Stimulated activated CD4-positive, alpha-beta T cell treated with anti-CD3 and anti-CD28 coated beads, Interleukin-1b, Interleukin-23, amount 100 ng/mL, for 1 hour (primary cell): ENCODE results near the gene TMEM175.
"Not testable (repeated sequence)": the region's sequence is repeated elsewhere in the genome, so short reads cannot be mapped to it uniquely, and the experiment has no call there.

Experiments
- DNase-seq, 2 donors: peaks; one replicate each; pipeline ENCODE4 v3.0.0-alpha.2; 2020; ENCODE audit warnings: low read depth in 2 of 2

The TMEM175 gene

GRCh38 chr4:970854-971520 is 38.7 kb downstream of the TMEM175 start:
- no peak for DNase-seq

DNA sequence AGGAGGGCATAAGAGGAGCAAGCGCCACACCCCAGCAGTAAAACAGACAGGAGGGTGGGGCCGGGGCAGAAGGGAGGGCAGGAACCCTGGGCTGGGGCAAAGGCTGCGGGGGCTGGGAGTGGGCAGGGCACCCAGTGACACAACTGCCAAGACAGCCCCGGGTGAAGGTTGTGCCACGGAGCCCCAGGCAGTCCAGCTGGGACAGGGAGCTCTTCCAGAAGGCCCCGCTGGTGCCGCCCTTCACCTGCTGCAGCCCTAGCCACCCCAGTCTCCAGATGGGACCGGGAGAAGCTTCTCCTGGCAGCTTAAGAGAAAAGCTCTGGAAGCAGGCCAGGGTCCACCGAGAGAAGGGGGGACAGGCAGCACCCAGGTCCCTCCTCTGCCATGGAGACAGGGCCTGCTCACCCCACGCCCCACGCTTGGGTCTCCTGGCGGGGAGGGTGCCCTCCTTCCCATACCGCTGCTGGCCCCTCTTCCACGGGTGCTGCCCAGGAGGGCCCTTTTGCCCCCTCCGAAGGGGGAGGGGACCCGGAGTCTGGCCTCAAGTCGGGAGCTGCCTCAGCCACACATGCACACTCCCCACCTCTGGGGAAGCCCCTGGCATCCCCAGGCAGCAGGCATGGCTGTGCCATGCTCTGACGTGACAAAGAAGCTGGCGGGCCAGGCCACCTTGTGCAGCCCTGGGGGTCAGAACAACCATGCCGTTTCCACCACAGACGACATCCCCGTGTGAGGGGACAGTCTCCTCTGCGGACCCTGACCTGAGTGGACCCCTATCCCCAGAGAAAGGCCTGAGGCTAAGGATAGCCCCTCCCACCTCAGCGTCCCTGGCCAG is 39.6 kb downstream of the TMEM175 start:
- no peak for DNase-seq

GRCh38 chr4:972651-973424 is 40.6 kb downstream of the TMEM175 start:
- DNase-seq, result peak; percentile 20 to 37

GRCh38 chr4:973431-974397 is 41.5 kb downstream of the TMEM175 start, which contains the start of gene DGKQ:
Gene DGKQ, minus strand, starts transcription at chr4:973569. Its CDS starts 87 bp downstream, at chr4:973482.
- peak; percentile 82 to 85 for DNase-seq

DNA sequence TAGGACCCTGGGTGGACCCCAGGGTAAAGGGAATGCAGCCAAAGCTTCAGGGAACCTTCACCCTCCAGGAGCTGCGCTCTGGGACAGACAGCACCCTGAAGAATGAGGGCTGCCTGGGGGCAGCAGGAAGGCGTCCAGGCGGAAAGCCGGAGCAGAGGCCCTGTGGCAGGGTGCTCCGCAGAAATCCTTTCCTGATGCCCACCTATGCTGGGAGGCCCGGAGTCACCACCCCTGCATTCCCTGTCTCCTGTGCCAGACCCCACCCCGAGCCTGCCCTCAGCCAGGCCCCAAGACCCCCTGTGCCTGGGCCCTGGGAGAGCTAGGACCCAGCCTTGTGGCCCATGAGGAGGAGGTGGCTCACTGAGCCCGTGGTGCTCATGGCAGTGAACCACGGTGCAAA is 42.4 kb downstream of the TMEM175 start:
- DNase-seq, result no peak

GRCh38 chr4:976016-976415 is 43.8 kb downstream of the TMEM175 start:
- DNase-seq, result not testable (repeated sequence)

- DNase-seq, result no peak
These were observed 46.9 kb downstream of the TMEM175 start for GRCh38 chr4:978957-979701.

DNA sequence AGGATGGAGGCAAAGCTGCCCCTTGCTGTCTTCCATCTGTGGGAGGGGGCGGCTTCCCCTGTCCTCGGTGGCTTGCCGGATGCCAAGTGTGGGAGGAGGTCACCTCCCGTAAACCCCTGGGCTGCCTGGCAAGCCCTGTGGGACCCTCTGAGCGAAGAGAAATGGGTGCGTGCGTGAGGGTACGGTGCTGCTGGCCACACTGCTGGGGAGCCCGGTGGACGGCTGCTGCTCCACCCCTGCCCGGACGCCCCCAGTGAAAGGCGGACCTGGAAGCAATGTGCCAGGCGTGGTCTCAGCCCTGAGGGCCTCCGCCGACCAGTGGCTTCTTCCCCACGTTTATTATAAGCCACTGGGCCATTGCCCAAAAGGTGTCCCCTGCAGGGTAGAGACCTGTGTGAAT is 50.0 kb downstream of the TMEM175 start:
- no peak for DNase-seq

DNA sequence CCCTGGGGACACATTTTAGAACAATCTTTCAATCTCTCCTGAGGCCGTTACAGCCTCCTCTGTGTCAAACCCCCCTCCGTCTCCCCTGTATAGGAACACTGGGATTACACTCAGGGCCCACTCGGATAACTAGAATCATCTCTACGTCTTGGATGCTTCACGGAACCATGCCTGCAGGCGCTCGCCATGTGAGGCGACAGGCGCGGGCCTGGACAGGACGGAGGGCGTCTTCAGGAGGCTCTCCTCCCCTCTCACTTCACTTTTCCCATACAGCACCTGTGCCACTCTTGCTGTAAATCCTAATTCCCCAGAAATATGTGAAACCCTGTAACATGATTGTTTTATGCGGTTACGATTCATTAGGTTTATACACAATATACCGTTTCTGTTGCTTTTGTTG is 50.6 kb downstream of the TMEM175 start:
- no peak for DNase-seq

DNA sequence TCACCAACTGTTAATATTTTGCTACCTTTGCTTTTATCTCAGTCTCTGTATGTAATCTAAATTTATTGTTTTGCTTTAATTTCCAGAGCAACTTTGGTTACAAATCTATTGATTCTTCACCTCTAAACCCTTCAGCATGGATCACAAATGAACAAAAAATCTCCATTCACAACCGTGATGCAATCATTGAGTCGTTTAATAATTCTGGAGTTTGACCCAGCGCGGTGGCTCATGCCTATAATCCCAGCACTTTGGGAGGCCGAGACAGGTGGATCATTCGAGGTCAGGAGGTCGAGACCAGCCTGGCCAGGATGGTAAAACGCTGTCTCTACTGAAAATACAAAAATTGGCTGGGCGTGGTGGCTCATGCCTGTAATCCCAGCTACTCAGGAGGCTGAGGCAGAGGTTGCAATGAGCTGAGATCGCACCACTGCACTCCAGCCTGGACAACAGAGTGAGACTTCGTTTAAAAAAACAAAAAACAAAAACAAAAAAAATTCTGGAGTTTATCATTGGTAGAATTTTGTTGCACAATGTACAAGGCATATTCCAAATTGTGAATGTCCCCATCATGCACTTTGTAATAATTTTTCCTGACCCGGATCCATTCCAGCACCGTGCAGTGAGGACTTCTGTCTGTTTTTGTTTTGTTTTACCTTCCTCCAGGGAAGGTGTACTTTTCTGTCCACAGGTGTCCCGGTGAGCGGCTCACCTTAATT is 52.2 kb downstream of the TMEM175 start:
- DNase-seq, result no peak

DNA sequence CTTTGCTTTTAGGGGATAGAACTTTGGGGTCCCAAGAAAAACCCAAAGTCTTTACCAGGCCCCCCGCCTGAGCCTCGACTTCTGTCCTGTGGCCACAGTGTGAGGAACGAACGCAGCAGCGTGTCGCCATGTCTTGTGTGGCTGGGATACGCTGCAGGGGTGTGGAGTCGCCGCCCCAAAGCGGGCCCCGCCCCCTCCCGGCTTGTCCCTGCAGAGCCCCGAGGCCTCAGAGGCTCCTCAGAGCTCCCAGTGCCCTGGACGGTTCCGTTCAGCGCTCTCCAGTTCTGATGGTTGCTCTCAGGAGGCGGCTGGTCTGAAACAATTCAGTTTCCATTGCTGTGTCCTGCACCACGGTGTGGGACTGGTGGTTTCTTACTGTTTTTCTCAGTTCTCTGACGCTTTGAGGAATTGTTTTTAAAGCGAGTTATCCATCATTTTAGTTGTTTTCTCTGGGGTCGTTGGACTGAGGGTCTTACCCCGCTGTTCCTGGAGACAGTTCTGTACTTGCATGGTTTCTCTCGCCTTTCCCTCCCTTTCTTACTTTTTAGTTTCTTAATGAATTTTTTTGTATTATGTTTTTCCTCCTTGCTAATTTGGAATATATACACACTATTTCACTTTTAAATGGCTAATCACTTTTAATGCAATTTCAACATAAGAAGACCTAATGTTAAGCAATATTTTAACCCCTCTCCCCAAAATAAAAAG is 53.0 kb downstream of the TMEM175 start:
- peak; percentile 32 to 59 for DNase-seq

DNA sequence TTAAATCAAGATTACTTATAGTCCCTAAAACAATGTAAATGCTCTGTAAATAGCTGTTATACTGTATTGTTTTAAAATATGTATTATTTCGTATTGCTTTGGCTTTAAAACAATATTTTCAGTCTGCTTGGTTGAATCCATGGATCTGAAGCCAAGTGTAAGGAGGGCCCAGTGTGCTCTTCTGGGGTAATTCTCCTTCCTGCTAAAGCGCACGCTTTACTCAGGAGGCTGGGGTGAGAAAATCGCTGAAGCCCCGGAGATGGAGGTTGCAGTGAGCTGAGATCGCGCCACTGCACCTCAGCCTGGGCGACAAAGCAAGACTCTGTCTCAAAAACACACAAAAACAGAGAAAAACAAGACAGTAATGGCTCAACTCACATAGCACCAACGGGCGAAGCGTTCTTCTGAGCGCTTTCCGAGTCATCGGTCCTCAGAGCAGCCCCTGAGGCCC is 54.2 kb downstream of the TMEM175 start:
- DNase-seq, result no peak

DNA sequence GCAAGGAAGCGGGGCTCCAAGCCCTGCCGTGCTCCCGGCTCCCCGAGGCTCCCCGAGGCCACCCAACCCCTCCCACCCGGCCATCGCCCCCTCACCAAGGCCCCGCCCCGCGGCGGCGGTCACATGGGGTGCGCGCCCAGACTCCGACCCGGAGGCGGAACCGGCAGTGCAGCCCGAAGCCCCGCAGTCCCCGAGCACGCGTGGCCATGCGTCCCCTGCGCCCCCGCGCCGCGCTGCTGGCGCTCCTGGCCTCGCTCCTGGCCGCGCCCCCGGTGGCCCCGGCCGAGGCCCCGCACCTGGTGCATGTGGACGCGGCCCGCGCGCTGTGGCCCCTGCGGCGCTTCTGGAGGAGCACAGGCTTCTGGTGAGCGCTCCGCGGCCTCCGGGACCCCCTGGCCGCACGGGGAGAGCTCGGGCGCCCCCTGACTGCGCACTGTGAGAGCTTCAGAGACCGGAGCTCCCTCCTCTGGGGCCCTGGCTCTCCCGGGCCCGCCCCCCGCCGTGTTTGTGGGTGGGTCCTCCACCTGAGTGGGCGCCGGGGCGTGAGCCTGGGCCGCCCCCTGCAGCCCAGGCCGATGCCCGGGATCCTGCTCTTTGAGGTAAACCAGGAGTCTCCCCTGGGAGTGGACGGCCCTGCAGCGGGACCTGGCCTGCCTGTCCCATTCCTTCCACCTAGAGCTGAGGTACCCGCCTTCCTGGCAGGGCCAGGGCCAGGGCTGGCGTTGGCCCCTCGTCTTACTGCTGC is 54.8 kb downstream of the TMEM175 start, which contains the start of gene IDUA:
IDUA (plus strand) TSS at position 166 of the 745 bp plus-strand sequence; CDS start at position 207, 41 bp downstream.
- peak; percentile 64 to 70 for DNase-seq

- DNase-seq, result no peak
These were observed 55.6 kb downstream of the TMEM175 start for GRCh38 chr4:987624-988513.

- no peak for DNase-seq
These were observed 56.8 kb downstream of the TMEM175 start for GRCh38 chr4:988726-989721.
